Stimulated activated CD4-positive, alpha-beta T cell treated with anti-CD3 and anti-CD28 coated beads, Interleukin-2, amount 100 ng/mL, for 4 hours (primary cell): ENCODE measurements around the gene GIN1.
"Not testable (repeated sequence)": the region's sequence is repeated elsewhere in the genome, so short reads cannot be mapped to it uniquely, and the experiment has no call there.

ENCODE experiments used
- DNase-seq: peaks from one replicate; pipeline ENCODE4 v3.0.0-alpha.2; 2020; ENCODE audit warnings: low read depth

The GIN1 gene

DNA sequence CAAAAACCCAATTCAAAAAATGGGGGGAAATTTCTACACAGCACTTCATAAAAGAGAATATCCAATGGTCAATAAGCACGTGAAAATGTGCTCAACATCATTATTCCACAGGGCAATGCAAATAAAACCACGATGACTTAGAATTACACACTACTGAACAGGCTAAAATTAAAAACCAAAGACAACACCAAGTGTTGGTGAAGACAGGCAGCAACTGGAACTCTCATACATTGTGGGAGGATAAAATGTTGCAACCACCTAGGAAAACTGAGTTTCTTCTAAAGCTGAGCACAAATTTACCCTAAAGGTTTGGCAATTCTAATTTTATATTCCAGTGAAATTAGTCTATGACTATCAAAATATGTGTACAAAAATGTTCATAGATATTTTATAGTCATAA is 9.5 kb downstream of the GIN1 start:
- no peak for DNase-seq

GRCh38 chr5:103109277-103109676 is 10.7 kb downstream of the GIN1 start:
- DNase-seq: no peak

DNA sequence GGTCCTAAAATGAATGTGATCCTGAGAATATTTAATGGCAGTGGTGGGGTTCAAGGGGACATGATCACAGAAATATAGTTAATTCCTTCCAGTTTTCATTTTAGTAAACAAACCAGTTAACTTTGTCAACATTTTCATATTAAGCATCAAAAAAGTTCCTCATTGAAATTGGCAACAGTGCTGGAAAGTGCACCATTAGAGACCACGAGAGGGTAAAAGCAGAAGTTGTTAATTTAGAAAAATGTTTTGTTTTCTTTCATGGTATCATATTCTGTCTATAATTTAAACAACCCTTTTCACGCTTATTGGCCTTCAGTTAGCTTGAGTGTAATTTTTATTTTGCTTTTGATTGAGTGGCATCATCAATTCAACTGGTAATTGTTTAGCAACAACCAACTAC is 11.9 kb downstream of the GIN1 start:
- DNase-seq: no peak

DNA sequence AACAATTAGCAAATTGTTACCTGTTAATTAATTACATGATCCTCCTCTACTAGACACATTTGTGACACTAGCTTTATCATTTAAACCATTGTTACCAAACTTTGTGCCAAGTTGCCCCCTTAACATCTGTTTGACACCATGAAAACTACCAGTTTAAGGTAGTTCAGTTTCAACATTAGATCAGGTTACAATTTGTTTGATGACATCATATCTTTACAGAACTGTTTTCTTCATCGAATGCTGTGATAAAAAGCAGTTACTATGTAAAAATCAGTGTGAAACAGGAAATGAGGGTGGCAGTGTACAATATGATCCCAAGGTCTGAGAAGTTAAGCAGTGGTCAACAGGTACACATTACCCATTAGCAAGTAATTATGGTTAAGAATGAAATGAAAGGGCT is 17.7 kb downstream of the GIN1 start:
- no peak for DNase-seq

DNA sequence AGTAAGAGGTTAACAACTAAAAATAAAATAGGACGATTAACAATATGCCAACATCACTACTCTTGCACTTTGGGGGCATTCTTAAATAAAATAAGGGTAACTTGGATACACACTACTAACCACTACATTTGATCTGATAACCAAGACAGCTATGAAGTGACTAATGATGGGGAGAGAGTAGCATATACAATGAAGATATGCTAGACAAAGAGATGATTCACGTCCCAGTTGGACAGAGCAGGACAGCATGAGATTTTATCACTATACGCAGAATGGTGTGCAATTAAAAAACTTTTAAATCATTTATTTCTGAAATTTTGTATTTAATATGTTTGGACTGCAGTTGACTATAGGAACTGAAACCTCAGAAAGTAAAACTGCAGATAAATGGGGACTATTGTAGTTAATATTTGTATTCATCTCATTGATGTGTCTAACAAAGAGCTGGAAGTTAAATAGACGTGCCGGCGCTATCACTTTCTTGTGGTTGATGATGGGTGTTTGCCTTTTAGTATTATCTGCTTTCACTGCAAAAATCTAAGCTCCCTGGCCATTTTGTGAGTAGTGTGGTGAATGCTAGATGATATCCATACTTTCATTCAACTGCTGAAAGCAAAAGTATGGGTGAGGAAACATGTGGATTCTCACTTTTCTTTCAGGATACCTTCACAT is 18.7 kb downstream of the GIN1 start:
- no peak for DNase-seq

- no peak for DNase-seq
These were observed 20.9 kb downstream of the GIN1 start for GRCh38 chr5:103098993-103099392.

DNA sequence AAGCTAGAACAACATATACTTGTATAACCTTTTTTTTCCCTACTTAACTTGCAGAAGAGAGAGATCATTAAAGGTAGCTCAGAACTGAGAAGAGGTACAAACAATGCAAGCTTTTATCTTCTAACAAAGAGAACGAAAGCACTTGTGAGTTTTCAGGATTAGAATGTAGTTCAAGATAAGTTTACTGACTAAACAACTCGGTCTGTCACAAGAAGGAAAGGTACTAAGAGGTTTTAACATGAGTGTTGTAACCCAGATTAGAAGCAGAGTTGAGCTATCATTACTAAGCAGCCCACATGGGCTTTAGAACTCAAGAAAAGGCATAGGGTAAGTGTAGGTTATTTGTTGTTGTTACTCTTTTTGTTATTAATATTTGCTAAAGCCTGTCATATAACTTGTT is 25.2 kb downstream of the GIN1 start:
- DNase-seq: no peak

GRCh38 chr5:103093727-103094126 is 26.2 kb downstream of the GIN1 start:
- no peak for DNase-seq

- no peak for DNase-seq
These were observed 27.3 kb downstream of the GIN1 start for GRCh38 chr5:103092676-103093075.

DNA sequence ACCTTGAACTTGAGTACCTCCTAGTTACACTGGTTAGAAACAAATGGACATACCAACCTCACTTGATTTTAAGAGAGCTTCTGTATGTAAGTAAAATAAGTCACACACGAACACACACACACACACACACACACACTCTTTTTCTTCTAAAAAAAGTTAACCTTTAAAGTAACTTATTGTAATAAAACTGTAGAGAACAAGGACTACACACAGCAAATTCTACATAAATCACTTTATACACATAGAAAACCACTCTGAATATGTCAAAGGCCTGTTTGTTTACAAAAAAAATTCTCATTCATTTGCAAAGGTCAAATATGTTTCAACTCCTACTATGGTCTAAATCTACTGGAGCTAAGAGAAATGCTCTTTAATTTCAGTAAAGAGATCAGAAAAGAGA is 29.1 kb downstream of the GIN1 start:
- no peak for DNase-seq

- DNase-seq: no peak
These were observed 30.7 kb downstream of the GIN1 start for GRCh38 chr5:103089272-103089671.

DNA sequence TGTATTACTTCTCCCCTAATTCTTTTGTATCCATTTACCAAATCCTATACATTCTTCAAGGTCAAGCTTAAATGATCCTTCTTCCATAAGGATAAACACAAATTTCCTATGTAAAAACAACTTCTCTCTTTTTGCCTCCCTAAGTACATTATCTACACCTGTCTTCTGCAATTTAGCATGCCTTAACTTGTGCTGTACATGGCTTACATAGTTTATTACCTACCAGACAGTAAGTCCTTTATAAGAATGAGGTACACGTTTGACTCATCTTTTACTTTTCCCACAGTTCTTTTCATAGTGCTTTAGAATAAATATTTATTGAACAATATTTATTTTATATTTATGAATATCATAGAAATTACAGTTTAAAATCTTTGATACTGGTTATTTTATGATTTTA is 33.4 kb downstream of the GIN1 start:
- no peak for DNase-seq

DNA sequence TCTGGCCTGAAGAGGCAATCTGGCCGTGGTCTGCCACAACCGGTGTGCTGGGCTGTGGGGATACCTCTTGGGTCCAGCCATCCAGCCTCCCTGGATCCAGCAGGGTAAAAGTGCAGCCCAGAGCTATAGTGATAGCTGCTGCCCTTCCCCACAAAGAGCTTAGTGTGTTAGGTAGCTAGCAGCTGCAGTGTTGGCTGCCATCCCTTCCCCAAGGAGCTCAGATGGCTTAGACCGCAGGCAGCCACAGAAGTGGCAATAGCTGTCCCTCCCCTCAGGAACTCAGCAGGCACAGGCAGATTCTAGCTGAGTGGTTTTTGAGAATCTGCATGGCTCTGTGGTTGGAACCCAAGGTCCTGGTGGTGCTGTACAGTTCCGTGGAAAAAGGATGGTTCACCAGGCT is 40.1 kb downstream of the GIN1 start:
- no peak for DNase-seq

GRCh38 chr5:103075442-103075841 is 44.5 kb downstream of the GIN1 start:
- no peak for DNase-seq

- DNase-seq: not testable (repeated sequence)
These were observed 46.4 kb downstream of the GIN1 start for GRCh38 chr5:103073500-103073899.

DNA sequence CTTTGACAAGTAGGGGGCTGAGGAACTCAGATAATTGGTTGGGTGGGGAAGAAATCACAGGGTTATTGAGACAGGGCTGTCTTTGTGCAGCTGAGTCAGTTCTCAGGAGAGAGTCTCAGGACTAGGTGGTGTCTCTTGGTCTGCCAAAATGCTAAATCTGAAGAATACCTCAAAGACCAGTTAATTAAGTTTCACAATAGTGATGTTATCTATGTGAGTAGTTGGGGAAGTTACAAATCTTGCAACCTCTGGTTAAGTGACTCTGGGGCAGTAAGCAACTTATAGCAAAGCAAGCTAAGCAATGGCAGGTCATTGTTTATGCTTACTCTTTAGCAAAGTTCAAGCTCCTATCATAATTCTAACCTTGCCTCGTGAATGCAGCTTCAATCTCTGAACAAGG is 53.6 kb downstream of the GIN1 start:
- no peak for DNase-seq

DNA sequence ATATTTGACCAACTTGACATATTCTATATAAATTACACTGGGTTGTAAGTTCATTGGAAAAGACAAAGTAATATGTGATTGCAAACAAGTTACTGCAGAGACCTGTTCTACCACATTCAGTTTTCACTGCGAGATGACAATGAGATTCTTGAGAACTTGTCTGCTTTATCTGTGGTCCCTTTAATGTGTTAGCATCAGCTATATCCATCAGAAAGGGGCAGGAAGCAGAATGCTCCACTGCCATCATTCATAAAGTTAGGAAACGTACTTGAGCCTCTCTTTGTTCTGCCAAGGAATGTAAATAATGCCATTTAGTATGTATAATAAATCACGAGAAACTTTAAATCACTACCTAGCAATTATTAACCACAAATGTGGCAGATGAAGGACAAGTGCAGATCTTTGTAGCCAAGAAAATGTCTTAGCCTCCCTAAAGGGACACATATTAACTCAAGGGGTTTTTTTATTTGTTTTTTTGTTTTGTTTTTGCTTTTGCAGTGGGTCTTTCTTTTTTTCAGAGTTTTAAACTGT is 59.4 kb downstream of the GIN1 start:
- no peak for DNase-seq

- no peak for DNase-seq
These were observed 60.4 kb downstream of the GIN1 start for GRCh38 chr5:103059525-103059924.

DNA sequence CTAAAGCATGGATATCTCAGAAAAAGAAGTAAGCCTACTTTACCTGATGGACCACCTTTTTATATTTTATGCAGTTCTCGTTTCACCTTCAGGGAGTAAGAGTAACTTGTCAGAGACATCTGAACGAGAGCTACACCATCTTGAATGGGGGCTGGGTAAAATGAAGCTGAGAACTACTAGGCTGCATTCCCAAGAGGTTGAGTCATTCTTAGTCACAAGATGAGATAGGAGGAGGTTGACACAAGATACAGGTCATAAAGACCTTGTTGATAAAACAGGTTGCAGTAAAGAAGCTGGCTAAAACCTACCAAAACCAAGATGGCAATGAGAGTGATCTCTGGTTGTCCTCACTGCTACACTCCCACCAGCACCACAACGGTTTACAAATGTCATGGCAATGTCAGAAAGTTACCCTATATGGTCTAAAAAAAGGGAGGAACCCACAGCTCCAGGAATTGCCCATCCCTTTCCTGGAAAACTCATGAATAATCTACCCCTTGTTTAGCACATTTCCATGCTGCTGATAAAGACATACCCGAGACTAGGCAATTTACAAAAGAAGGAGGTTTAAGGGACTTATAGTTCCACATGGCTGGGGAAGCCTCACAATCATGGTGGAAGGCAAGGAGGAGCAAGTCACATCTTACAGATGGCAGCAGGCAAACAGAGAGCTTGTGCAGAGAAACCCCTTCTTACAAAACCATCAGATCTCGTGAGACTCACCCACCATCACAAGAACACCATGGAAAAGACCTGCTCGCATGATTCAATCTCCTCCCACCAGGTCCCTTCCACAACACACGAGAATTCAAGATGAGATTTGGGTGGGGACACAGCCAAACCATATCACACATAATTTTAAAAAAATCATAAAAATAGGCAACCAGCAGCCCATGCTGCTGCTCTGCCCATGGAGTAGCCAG is 62.5 kb downstream of the GIN1 start:
- DNase-seq: no peak

DNA sequence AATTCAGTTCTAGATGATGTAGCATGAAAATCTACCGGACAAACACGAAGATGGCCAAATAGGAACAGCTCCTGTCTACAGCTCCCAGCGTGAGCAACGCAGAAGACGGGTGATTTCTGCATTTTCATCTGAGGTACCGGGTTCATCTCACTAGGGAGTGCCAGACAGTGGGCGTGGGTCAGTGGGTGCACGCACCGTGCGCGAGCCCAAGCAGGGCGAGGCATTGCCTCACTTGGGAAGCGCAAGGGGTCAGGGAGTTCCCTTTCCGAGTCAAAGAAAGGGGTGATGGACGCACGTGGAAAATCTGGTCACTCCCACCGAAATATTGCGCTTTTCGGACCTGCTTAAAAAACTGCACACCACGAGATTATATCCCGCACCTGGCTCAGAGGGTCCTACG is 73.2 kb downstream of the GIN1 start:
- DNase-seq: not testable (repeated sequence)

- no peak for DNase-seq
These were observed 78.8 kb downstream of the GIN1 start for GRCh38 chr5:103041071-103041676.

DNA sequence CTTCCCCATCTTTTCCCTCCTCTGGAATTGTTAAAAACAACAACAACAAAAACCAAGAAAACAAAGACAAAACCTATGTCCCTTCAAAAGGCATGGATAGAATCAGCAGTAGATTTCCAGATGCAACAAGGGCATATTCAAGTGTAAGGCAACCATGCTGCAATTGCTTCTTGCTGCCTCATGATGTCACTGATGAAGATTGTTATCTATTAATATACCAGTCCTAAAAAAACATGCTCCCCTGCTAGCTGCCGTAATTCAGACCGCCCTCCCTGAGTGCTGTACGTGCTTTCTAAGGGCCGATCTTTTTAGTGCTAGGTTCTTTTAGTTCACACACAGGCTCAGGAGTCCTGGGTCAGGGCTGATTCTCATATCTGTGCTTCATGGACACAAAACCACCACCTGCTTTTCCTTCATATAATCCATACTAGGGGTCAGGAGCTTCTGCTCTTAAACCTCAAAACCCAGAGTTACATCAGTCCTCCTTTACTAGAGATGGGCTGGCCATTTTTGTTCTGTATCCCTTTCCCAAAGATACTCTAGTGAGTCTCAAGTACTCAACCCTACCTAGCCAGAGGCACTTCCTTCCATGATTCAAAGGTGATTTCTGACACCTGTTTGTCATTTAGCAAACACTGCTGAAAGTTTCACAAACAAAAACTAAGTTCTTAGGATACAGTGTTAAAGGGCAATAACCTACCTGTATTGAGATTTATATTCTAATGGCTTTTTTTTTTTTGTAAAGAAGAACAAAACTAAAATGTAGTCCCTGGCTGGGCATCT is 82.1 kb downstream of the GIN1 start:
- no peak for DNase-seq
